SW480 (cell line): ENCODE measurements around the gene ARHGAP36.

Experiments
- DNase-seq: peaks from one replicate; pipeline ENCODE4 v3.0.0-alpha.2; 2016; ENCODE audit warnings: low spot score

The ARHGAP36 gene

DNA sequence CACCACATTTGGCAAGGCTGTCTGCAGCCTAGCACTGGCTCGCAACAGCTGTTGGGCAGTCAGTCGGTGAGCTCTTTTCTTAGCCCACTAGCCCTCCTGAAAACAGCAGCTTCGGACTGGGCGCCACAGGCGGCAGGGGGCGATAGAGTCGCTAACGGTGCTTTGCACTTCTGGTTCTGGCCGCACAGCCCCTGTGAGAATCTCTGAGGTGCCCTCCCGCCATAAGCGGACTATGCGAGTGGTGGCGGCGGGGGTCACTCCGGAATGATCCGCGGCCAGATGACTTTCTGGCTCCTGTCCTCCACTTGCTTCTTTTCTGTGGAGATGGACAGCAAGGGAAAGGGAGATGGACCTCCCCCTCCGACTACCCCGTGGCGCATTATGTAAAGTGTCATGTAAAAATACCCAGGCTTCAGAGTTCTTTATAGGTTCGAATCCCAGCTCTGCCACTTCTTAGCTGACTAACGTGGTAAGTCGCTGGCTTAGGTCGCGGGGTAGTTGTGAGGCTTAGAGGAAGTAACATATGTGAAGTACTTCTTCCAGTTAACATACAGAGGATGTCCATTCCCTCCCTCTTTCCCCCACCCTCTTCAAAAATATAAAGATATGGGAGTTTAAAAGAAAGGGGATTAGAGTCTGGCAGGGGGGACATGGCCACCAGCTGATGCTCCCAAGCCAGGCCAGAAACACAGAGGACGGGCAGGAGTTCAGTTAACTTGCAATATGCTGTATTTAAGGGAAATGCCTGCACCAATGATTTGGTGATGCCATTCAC lies 11.0 kb downstream of the ARHGAP36 start:
- DNase-seq = no peak

DNA sequence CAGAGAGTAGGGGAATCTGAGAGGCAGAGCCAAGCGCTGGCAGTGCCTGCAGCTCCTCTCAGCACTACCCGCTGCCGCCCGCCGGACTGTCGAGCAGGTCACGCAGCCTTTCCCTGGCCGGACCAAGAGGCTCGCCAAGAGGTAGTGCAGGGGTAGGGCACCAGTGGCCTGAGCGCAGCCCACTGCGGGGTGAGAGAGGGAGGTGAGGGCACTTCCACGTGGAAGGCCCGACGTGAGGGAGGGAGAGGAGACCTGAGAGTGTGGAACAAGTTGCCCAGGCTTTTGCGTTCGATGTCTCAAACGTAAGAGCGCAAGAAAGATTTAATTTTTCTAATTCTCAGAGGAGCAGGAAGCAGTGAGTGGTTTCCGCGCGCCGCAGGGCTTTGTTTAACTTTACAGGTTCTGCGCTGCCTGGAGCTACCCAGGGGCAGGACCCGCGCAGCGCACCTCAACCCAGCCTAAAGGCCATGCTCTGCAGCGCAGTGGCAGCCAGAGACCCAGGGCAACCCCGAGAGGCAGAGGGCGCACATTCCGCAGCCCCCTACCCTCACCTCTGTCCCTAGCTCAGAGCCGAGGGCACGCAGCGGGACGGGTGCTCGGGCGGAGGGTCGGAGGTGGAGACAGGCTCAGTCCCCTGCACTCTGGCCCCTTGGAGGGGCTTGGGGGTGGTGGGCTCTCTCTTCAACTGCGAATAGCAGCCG lies 14.9 kb downstream of the ARHGAP36 start:
- DNase-seq = no peak

DNA sequence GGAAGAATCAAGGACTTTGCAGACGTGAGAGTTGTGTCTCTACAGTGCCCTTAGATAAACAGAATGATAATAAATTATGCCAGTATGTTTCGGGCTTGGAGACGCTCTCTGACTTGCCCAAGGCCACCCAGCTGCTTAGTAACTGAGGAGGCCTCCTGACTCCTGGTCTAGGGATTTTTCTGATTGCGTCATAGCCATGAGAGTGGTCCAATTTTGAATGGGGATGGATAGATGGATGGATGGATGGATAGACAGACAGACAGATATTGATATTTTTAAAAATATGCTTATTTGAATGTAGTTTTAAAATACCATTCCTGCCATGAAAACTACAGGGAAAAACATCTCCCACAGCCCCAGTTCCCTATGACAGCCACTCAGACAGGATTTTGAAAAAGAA lies 15.5 kb downstream of the ARHGAP36 start:
- no peak for DNase-seq

DNA sequence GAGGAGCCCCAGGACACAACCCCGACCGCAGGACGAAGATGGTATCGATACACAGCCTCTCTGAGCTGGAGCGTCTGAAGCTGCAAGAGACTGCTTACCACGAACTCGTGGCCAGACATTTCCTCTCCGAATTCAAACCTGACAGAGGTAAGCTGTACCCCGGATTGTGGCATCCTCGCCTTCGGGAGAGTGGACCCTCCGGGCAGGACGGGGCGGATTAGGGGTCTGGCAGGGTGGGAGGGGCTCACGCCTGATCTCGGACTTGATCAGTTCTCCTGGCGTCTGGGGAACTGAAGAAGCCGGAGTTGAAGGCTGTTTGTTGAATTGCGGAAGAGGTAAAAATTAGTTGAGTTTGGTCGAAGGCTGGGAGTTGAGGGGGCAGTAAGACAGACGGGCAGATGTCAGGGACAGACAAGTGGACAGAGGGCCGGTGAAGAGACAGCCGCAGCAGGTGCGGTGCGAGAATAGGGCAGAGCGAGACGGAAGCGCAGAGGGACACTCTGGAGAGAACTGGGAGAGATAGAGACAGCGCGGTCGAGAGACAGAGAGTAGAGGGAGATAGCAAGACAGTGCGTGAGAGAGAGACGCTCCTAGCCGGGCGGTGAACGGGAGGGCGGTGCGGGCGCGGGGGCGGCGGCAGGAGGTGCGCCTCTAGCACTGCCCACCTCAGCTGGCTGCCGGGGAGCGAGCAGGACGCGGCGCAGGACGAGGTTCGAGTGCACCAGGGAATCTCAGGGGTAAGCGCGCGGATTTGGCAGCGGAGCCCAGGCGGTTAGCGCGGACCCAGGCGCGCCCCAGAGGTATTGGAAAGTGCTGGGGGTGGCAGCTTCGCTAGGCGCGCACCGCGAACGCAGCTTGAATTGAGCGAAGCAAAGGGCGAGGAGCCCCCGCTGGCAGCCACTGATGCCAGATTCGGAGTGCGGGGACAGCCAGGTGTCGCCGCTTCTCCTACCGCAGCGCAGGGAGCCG lies 23.9 kb downstream of the ARHGAP36 start:
- no peak for DNase-seq

DNA sequence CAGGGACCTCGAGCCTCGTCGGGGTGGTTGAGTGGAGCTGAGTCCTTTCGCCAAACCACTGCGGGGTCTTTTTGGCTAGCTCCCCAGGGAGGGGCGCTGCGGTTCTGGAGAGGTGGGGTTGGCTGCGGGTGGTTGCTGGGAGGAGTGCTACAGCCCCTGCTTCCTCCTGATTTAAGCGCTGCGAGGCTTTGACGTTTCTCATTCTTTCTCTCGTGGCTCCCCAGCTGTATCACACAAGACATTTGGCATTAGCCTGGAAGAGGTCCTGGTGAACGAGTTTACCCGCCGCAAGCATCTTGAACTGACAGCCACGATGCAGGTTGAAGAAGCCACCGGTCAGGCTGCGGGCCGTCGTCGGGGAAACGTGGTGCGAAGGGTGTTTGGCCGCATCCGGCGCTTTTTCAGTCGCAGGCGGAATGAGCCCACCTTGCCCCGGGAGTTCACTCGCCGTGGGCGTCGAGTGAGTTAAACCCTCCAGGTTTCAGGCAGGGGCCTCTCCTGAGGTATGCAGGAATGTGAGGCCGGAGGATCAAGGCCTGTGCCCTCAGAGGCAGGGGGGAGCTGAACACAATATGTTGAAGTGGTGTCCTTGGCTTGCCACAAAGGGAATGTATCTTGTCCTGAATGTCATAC lies 25.5 kb downstream of the ARHGAP36 start:
- DNase-seq = no peak

DNA sequence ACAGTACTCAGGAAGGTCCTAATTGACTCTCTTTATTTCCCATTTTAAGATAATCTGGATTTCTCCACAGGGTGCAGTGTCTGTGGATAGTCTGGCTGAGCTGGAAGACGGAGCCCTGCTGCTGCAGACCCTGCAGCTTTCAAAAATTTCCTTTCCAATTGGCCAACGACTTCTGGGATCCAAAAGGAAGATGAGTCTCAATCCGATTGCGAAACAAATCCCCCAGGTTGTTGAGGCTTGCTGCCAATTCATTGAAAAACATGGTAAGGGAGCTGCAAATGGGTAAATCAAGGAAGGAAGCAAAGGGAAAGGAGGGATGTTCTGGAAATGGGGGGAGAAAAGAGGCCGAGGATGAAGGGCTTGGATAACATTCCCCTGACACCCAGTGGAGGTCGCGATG lies 26.0 kb downstream of the ARHGAP36 start:
- DNase-seq = no peak

DNA sequence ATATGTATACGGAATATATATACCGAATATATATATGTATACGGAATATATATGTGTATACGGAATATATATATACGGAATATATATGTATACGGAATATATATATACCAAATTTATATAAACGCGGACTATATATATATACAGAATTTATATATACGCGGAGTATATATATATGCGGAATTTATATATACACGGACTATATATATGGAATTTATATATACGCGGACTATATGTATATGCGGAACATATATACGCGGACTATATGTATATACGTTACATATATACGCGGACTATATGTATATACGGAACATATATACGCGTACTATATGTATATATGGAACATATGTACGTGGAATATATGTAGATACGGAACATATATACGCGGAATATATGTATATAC lies 78.6 kb downstream of the ARHGAP36 start:
- DNase-seq = no peak

DNA sequence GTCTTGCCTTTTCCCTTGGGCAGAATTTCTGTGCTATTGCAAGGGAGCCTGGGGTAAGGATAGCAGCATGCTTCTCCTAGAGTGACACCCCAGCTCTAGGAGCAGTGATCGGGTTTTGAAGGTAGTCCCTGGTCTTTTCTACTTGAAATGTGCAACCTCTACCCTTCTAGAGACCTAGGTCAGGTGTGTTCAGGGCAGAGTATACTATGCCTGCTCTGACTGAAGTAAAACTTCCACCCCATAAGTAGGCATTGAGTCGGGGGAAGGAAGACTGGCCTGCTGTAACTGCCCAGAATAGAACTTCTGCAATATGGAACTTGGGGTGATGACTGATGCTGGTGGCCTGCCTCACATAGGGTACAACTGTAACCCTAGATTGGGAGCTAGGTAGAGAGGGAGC lies 80.9 kb downstream of the ARHGAP36 start:
- DNase-seq = no peak
